Testis (tissue), 3 donors: Measurements from ENCODE around the gene PRELID3B. TPM values are rescaled to one million over a fixed set of nuclear protein-coding genes. Genes with fewer than 3 reads are reported as not detected.
"Not testable (repeated sequence)": the region's sequence is repeated elsewhere in the genome, so short reads cannot be mapped to it uniquely, and the experiment has no call there.

Source experiments
- DNase-seq: peaks from one replicate; pipeline ENCODE4 v3.0.0-alpha.2; 2019
- H3K27ac ChIP-seq, 2 donors: fragments of 200-600 bp; sonication (generic); one replicate each; pipeline ENCODE4 v1.5.1; 2019
- H3K27me3 ChIP-seq: fragments of 200-600 bp; sonication (generic); one replicate; pipeline ENCODE4 v1.5.1; 2019
- H3K36me3 ChIP-seq: fragments of 200-600 bp; sonication (generic); one replicate; pipeline ENCODE4 v1.5.1; 2017; ENCODE audit warnings: low read depth; ENCODE audit errors: missing control alignments
- H3K4me1 ChIP-seq: fragments of 200-600 bp; sonication (generic); one replicate; pipeline ENCODE4 v1.5.1; 2019
- H3K4me3 ChIP-seq, 2 donors: fragments of 200-600 bp; sonication (generic); one replicate each; pipeline ENCODE4 v1.5.1; 2017 to 2019
- H3K9me3 ChIP-seq: fragments of 200-600 bp; sonication (generic); one replicate; pipeline ENCODE4 v1.5.1; 2017
- CTCF ChIP-seq, 3 experiments: fragments of 450-650 bp in 2 of 3; fragments of 200-600 bp in 1 of 3; sonication (generic) in 1 of 3; IDR thresholded peaks; one replicate each; pipeline ENCODE4 v1.5.1; 2016 to 2019; ENCODE audit warnings: antibody characterized with exemption in 3 of 3, mild to moderate bottlenecking in 2 of 3, moderate library complexity in 1 of 3
- POLR2A ChIP-seq: fragments of 450-650 bp; IDR thresholded peaks from one replicate; pipeline ENCODE4 v1.6.1; 2017; ENCODE audit warnings: antibody characterized with exemption, mild to moderate bottlenecking, moderate library complexity
- whole genome bisulfite sequencing, 2 donors: methylation state at CpG; one replicate each; pipeline ENCODE4 v1.1.5; 2018; 5-methylcytosine and 5-hydroxymethylcytosine counted together
- intact Hi-C: fragments of 100-400 bp; cut with DNase I; formaldehyde crosslinking; loops from one replicate; pipeline ENCODE4 v1.15.1; 2023; ENCODE audit warnings: low total_unique reads
- polyA plus RNA-seq: library from polyadenylated mRNA; stranded (reverse); fragments of 350-450 nt; fragmentation: Illumina TruSeq; extraction: RNeasy Lipid Tissue Mini Kit (QIAGEN cat#74804); gene quantifications from one replicate; pipeline ENCODE4 v1.2.3, GENCODE V29; 2014; ENCODE audit warnings: low read depth, low replicate concordance; ENCODE audit not compliant: insufficient read depth
- total RNA-seq, 2 donors: library from RNA; depleted of rRNA; stranded (reverse); fragments of >200 nt; gene quantifications; one replicate each; pipeline ENCODE4 v1.2.3, GENCODE V29; 2016

The PRELID3B gene
- total and polyA plus RNA-seq, 3 donors from 2014 or later = 29.1 to 54.3 (median 35.3) TPM

- Histone ChIP-seq H3K4me3 (no peak overlapping the region), H3K4me1 (peaks cover 5% of the 10 kb centered on the region), H3K27me3 (no peaks in the 10 kb centered on the region), H3K36me3 (no peaks in the 10 kb centered on the region), H3K9me3 (no peaks in the 10 kb centered on the region), H3K27ac (no peak overlapping the region)
- TF ChIP-seq POLR2A = no peak
- WGBS, 2 donors = 90 to 91% methylated on average over 3 of the region's 3 CpGs
- no peak for DNase-seq
- intact Hi-C loops = no loop called here
Measured at GRCh38 chr20:59046862-59047261, 4.3 kb upstream of the PRELID3B start.

GRCh38 chr20:59044796-59045195 is 2.2 kb upstream of the PRELID3B start:
- 80 to 82% methylated on average over 3 of the region's 3 CpGs for WGBS, 2 donors
- Histone ChIP-seq H3K4me1 (peaks cover 14% of the 10 kb centered on the region), H3K9me3 (no peaks in the 10 kb centered on the region), H3K36me3 (no peaks in the 10 kb centered on the region), H3K27ac (no peak overlapping the region), H3K27me3 (no peaks in the 10 kb centered on the region), H3K4me3 (no peak overlapping the region)
- intact Hi-C loops = no loop called here
- TF ChIP-seq CTCF (IDR thresholded peaks at IDR 0.05) (no peak), POLR2A (no peak)
- DNase-seq = no peak

- no peak for DNase-seq
- no peaks in the 10 kb centered on the region for H3K9me3 ChIP-seq
- H3K27me3 ChIP-seq = no peaks in the 10 kb centered on the region
- TF ChIP-seq POLR2A = no peak
- no peak for TF ChIP-seq CTCF (IDR thresholded peaks at IDR 0.05)
- intact Hi-C loops = no loop called here
- peaks cover 14% of the 10 kb centered on the region for H3K4me1 ChIP-seq
- H3K36me3 ChIP-seq = no peaks in the 10 kb centered on the region
- WGBS, 2 donors = 43 to 61% methylated on average over 3 of the region's 3 CpGs
- no peak overlapping the region for H3K4me3 ChIP-seq
- H3K27ac ChIP-seq = no peak overlapping the region
Measured at GRCh38 chr20:59044295-59044694, 1.7 kb upstream of the PRELID3B start.

- intact Hi-C loops = no loop called here
- Histone ChIP-seq H3K36me3 (no peaks in the 10 kb centered on the region), H3K27ac (peak overlapping the region in 1 of 2 donors; percentile 42), H3K4me1 (peaks cover 14% of the 10 kb centered on the region), H3K4me3 (peak overlapping the region in 1 of 2 donors; percentile 88), H3K27me3 (no peaks in the 10 kb centered on the region), H3K9me3 (no peaks in the 10 kb centered on the region)
- 48 to 77% methylated on average over 3 of the region's 3 CpGs for WGBS, 2 donors
- DNase-seq = no peak
- TF ChIP-seq POLR2A = no peak
- TF ChIP-seq CTCF (IDR thresholded peaks at IDR 0.05) = no peak
Measured at GRCh38 chr20:59043698-59044097, 1.1 kb upstream of the PRELID3B start.

- H3K4me1 ChIP-seq = peaks cover 14% of the 10 kb centered on the region
- no peaks in the 10 kb centered on the region for H3K9me3 ChIP-seq
- no peaks in the 10 kb centered on the region for H3K27me3 ChIP-seq
- peak; percentile 93 for DNase-seq
- intact Hi-C loops = no loop called here
- WGBS, 2 donors = 14 to 58% methylated on average over 10 to 48 of the region's 66 CpGs
- H3K36me3 ChIP-seq = no peaks in the 10 kb centered on the region
- H3K4me3 ChIP-seq = peak overlapping the region; percentile 67 to 88
- peak overlapping the region; percentile 71 to 74 for H3K27ac ChIP-seq
- TF ChIP-seq POLR2A (no peak), CTCF (IDR thresholded peaks at IDR 0.05) (peak in 1 of 3 experiments; percentile 37)
Measured at GRCh38 chr20:59042796-59043631, 428 bp upstream of the PRELID3B start.

GRCh38 chr20:59041487-59041886 is 1.1 kb downstream of the PRELID3B start:
- H3K27me3 ChIP-seq, H3K36me3 ChIP-seq, H3K9me3 ChIP-seq, DNase-seq, intact Hi-C loops: not testable (repeated sequence)
- WGBS, 2 donors = 62 to 76% methylated on average over 16 of the region's 16 CpGs
- Histone ChIP-seq H3K27ac (peak overlapping the region in 1 of 2 donors; percentile 71), H3K4me1 (peaks cover 14% of the 10 kb centered on the region), H3K4me3 (peak overlapping the region in 1 of 2 donors; percentile 88)
